Subcutaneous adipose tissue (tissue), 4 donors: ENCODE measurements around the gene RPS2. TPM values are rescaled to one million over a fixed set of nuclear protein-coding genes. Genes with fewer than 3 reads are reported as not detected.

Source experiments
- total RNA-seq, 4 donors: library from RNA; depleted of rRNA; stranded (reverse); fragments of >200 nt; gene quantifications; one replicate each; pipeline ENCODE4 v1.1.0, GENCODE V29; 2016
- TF ChIP-seq, protein P1 (sequence below): fragments of 450-650 bp; IDR thresholded peaks from one replicate; pipeline ENCODE4 v1.5.1; 2016; ENCODE audit warnings: low read depth, mild to moderate bottlenecking, control low read depth, antibody characterized with exemption, moderate library complexity

Gene RPS2
- total RNA-seq, 4 donors from 2014 or later = 1,492 to 1,850 (median 1,797) TPM

DNA sequence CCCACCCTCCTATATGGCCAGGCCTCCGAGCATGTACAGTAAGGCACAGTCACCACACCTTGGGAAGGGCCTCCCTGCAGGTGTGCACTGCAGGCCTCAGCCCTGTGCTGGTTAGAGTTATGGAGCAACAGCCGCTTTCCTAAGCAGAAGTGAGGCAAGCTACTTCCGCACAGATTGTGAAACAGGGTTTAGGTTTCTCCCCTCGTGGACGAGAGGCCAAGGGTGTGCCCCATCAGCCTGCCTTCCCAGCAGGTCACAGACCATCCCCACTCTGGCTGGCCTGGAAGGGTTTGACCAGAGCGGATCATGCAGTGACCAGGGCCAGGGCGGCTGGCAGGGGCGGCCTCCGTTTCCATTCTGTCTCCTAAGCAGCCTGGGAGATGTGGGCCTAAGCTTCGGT lies 26.3 kb downstream of the RPS2 start:
- TF ChIP-seq, protein P1, sequence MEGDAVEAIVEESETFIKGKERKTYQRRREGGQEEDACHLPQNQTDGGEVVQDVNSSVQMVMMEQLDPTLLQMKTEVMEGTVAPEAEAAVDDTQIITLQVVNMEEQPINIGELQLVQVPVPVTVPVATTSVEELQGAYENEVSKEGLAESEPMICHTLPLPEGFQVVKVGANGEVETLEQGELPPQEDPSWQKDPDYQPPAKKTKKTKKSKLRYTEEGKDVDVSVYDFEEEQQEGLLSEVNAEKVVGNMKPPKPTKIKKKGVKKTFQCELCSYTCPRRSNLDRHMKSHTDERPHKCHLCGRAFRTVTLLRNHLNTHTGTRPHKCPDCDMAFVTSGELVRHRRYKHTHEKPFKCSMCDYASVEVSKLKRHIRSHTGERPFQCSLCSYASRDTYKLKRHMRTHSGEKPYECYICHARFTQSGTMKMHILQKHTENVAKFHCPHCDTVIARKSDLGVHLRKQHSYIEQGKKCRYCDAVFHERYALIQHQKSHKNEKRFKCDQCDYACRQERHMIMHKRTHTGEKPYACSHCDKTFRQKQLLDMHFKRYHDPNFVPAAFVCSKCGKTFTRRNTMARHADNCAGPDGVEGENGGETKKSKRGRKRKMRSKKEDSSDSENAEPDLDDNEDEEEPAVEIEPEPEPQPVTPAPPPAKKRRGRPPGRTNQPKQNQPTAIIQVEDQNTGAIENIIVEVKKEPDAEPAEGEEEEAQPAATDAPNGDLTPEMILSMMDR = no peak

DNA sequence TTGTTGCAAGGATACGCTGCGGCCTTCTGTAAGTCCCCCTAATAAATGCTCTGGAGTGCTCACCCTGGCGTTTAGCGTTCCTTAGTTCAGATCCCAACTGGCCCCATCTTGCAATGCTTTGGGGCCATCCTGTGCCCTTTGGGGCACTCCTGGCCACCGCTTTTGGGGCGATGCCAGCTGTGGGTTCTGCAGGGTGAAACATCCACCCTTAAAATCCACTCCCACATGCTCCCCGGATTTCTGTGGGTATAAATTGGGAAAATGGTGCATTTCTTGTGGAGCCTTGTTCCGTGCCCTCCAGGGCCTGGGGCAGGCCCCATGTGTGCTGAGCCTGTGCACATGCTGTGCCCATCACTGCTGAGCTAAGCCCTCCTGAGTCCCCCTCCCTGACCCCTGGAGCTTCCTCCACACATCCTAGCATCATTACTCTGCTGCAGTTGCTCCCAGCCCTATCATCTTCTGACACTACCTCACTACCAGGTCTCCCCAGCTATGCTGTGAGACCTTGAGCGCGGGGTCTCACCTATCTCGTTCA lies 27.6 kb downstream of the RPS2 start:
- TF ChIP-seq, protein P1 = no peak

GRCh38 chr16:1933097-1933661 lies 31.4 kb downstream of the RPS2 start:
- TF ChIP-seq, protein P1 = no peak

DNA sequence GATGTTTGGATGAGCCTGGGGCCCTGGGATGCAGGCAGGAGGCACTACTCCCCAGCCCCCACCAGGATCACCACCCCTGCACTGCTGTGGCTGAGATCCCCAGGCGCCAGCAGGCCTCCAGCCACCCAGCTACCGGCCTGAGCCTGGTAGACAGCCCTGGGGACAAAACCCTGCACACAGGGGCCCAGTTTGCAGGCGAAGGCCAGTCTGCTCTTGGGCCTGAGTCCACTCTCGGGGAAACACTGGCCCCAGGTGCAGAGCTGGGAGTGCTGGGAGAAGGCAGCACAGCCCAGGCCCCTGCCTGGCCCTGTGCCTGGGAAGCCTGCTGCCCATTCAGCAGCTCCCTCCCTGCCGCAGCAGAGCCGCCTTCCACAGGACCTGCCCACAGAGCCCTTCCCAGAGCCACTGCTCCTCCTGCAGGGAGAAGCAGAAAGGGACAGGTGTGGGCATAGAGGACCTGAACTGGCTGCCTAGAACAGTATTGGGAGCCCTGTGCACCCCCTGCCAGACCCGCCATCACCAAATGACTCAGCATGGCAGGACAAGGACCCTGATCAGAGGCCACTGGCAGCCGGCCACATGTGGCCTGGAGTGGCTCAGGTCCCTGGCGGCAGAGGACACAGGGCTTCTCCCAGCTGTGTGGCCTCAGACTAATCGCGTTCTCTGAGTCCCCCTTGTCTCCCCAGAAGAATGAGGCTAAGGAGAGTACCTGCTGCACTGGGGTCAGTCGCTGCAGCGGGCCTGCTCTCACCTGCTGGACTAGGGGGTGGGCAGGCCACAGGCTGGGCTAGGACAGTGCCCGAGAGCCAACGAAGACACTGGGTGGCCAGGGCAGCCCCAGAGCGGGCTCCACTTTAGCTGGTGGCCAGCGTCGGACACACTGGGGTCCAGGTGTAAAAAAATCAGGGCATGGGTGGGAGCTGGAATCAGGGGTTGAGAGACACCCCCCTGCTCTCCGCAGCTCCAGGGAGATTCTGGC lies 32.3 kb downstream of the RPS2 start:
- TF ChIP-seq, protein P1 = no peak

- TF ChIP-seq, protein P1 = no peak
Observed at GRCh38 chr16:1930338-1930720, 34.3 kb downstream of the RPS2 start.

- TF ChIP-seq, protein P1 = no peak
Observed at GRCh38 chr16:1929578-1930337, 34.9 kb downstream of the RPS2 start.
